SK-N-MC (cell line): ENCODE results near the gene SPIN1.

Source experiments
- DNase-seq: peaks from one replicate; pipeline ENCODE4 v3.0.0-alpha.2; 2011; ENCODE audit warnings: low read depth, low spot score
- H3K27ac ChIP-seq: fragments of 200-600 bp; sonication (generic); 2 replicates; pipeline ENCODE4 v1.5.1; 2016; ENCODE audit warnings: mixed run types
- H3K36me3 ChIP-seq: fragments of 200-600 bp; sonication (generic); 2 replicates; pipeline ENCODE4 v1.6.1; 2017; ENCODE audit warnings: antibody characterized with exemption, low read length, mixed read lengths; ENCODE audit not compliant: insufficient read depth
- H3K4me3 ChIP-seq: fragments of 200-600 bp; sonication (generic); 2 replicates; pipeline ENCODE4 v1.5.1; 2016
- H3K9ac ChIP-seq: fragments of 200-600 bp; sonication (generic); 2 replicates; pipeline ENCODE4 v1.8.0; 2017; ENCODE audit warnings: mixed run types, mixed read lengths; ENCODE audit not compliant: insufficient read length
- H3K9me3 ChIP-seq: fragments of 200-600 bp; sonication (generic); 2 replicates; pipeline ENCODE4 v1.6.1; 2017; ENCODE audit warnings: low read depth, mild to moderate bottlenecking, antibody characterized with exemption, low read length, moderate library complexity, mixed read lengths
- EZH2 ChIP-seq: fragments of 200-600 bp; sonication (generic); IDR thresholded peaks from one replicate; pipeline ENCODE4 v1.6.1; 2017; ENCODE audit warnings: antibody characterized with exemption
- FOXP2 ChIP-seq: optimal IDR thresholded peaks from 2 replicates; pipeline ENCODE3; 2011; ENCODE audit warnings: mild to moderate bottlenecking, moderate library complexity; ENCODE audit not compliant: insufficient read depth; ENCODE audit errors: extremely low read length, control extremely low read depth
- POLR2AphosphoS5 ChIP-seq: IDR thresholded peaks from 2 replicates; pipeline ENCODE4 v1.6.1; 2012; ENCODE audit warnings: mild to moderate bottlenecking, low read depth, low read length, borderline replicate concordance

SPIN1 gene

DNA sequence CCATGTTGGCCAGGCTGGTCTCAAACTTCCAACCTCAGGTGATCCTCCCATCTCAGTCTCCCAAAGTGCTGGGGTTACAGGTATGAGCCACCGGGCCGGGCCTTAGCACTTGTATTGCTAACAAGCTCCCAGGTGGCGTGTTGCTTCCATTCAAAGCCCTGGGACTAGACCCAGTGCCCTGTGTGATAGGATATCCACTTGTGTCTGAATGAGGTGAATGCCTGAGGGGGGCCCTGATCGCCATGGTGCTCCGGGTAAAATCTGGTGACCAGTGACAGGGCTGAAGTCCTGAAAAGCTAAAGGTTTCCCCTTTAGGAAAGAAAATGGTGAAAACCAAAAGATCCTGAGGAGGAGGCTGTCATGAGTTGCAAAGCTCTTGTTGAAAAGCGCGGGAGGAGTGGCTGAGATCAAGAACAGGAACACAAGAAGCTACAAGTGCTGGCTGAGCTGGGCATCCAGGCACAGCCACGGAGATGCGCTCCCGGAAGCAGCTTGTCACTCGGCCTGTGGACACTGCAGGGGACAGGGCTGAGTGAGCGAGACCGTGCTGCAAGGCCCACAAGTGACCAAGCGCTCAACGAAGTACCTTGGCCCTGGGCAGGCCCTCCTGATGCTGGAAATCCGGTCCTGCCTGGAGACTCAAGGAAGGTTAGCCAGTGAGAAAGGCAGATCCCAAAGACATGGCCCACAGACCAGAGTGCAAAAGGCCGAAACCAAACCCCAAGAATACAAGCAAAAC is 106.9 kb downstream of the SPIN1 start:
- no peak overlapping the region for H3K9ac ChIP-seq
- no peak for TF ChIP-seq FOXP2
- TF ChIP-seq POLR2AphosphoS5, result no peak
- TF ChIP-seq EZH2, result no peak
- H3K36me3 ChIP-seq, result no peaks in the 10 kb centered on the region
- no peak overlapping the region for H3K27ac ChIP-seq
- no peak overlapping the region for H3K4me3 ChIP-seq
- no peaks in the 10 kb centered on the region for H3K9me3 ChIP-seq
- DNase-seq, result no peak

DNA sequence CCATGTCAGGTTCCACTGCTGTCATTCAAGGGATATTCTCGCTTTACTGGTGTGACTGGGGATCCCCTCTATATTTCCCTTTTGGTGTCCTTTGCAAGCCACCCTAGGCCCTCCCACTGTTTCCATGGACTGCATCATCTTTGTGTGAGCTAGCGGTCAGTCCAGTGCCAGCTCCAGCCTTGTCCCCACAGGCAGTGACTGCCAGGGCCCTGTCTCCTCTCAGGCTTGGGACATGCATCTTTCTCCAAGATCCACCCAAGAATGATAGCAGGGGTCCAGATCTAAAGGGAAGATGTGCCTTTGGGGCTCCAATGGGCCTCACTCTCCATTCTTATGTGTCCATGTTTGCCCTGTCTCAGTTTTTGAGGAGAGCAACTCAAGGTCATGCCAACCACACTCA is 109.0 kb downstream of the SPIN1 start:
- no peak overlapping the region for H3K4me3 ChIP-seq
- no peak for DNase-seq
- no peak for TF ChIP-seq POLR2AphosphoS5
- TF ChIP-seq EZH2, result no peak
- no peak for TF ChIP-seq FOXP2
- H3K36me3 ChIP-seq, result no peaks in the 10 kb centered on the region
- H3K9me3 ChIP-seq, result no peaks in the 10 kb centered on the region
- no peak overlapping the region for H3K9ac ChIP-seq
- no peak overlapping the region for H3K27ac ChIP-seq

DNA sequence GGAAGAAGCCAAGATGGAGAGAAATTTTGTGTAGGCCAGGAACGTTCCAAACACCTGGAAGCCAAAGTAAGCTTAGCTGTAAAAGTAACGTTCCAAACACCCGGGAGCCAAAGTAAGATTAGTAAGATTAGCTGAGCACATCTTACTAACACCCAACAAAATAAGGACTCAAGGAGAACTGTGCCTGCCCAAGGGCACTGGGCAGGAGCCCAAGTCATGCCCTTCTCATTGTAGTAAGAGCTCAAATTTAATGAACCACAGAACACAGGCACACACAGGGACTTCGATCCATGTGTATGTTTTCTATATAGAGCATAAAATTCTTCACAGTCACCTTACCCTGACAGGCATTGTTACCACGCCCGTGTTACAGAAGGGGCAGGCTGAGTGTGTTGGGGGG is 110.6 kb downstream of the SPIN1 start:
- DNase-seq, result no peak
- Histone ChIP-seq H3K9me3 (no peaks in the 10 kb centered on the region), H3K4me3 (no peak overlapping the region), H3K9ac (no peak overlapping the region), H3K27ac (no peak overlapping the region), H3K36me3 (no peaks in the 10 kb centered on the region)
- TF ChIP-seq POLR2AphosphoS5 (no peak), FOXP2 (no peak), EZH2 (no peak)

DNA sequence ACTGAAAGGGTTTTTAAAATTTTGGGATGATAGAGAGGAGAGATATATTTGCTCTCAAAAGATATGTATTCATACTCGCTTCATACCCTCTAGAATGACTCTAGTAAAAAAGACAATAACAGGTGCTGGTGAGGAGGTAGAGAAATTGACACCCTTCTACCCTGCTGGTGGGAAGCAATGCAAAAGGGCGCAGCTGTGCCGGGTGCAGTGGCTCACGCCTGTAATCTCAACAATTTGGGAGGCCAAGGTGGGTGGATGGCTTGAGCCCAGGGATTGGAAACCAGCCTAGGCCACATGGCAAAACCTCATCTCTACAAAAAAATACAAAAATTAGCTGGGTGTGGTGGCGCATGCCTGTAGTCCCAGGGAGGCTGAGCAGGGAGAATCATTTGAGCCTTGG is 112.8 kb downstream of the SPIN1 start:
- DNase-seq, result no peak
- Histone ChIP-seq H3K36me3 (no peaks in the 10 kb centered on the region), H3K4me3 (no peak overlapping the region), H3K9ac (no peak overlapping the region), H3K9me3 (no peaks in the 10 kb centered on the region), H3K27ac (no peak overlapping the region)
- no peak for TF ChIP-seq EZH2
- no peak for TF ChIP-seq FOXP2
- no peak for TF ChIP-seq POLR2AphosphoS5

DNA sequence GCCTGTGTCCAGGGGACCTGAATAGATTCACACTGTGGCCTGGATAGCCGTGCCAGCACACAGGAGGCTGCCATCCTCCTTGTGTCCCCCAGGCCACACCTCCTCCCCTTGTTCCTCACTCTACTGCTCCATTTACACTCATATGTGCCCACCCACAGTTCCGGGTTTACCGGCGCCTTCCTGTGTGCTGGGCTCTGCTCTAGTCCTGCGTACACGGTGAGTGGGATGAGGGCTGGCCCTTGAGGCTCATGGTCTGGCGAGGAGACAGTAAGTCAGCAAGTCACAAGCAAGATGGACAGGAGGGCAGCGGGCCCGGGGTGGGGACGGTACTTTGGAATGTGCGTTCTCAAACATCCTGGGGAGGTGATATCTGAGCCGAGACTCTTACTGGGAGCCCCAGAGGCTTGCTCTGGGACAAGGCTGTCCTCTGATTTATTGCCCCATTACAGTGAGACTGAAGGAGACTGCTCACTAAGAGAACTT is 114.3 kb downstream of the SPIN1 start:
- DNase-seq, result no peak
- Histone ChIP-seq H3K4me3 (no peak overlapping the region), H3K9ac (no peak overlapping the region), H3K36me3 (no peaks in the 10 kb centered on the region), H3K27ac (no peak overlapping the region), H3K9me3 (no peaks in the 10 kb centered on the region)
- TF ChIP-seq POLR2AphosphoS5 (no peak), FOXP2 (no peak), EZH2 (no peak)

DNA sequence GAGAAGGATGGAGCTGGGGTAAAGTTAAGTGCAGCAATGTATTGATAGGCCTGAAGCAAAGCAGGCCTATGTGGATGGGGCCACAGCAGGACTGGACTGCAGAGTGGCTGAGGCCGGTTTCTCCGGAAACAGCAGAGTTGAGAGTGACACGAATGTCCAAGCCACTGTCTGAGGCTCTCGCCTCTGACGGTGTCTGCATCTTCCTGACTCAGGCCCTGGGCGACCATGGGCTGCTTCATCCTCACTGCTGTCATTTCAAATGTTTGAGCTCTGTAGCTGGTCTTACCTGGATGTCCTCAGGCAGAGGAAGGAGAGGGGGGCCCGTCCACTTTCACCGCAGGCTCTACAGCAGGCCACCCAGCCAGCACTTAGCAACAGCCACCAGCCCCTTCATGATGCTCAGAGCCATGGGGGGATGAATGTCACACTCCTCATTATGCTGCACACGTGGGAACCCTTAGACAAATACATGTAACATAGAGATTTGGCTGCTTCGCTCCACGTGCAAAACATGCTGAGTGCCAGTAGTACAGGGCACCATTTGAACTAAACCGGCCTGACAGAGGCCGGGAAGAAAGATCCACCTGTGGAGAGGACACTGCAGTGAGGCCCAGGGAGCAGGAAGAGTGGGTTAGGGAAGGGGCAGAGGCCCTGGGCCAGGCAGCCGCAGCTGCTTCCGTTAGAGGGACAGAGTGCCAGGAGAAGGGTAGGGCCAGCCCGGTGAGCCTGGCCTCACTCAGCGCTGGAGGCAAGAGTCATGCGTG is 115.0 kb downstream of the SPIN1 start:
- TF ChIP-seq EZH2, result no peak
- no peak for TF ChIP-seq FOXP2
- no peak for DNase-seq
- no peaks in the 10 kb centered on the region for H3K9me3 ChIP-seq
- H3K4me3 ChIP-seq, result no peak overlapping the region
- no peak overlapping the region for H3K27ac ChIP-seq
- no peak overlapping the region for H3K9ac ChIP-seq
- H3K36me3 ChIP-seq, result no peaks in the 10 kb centered on the region

DNA sequence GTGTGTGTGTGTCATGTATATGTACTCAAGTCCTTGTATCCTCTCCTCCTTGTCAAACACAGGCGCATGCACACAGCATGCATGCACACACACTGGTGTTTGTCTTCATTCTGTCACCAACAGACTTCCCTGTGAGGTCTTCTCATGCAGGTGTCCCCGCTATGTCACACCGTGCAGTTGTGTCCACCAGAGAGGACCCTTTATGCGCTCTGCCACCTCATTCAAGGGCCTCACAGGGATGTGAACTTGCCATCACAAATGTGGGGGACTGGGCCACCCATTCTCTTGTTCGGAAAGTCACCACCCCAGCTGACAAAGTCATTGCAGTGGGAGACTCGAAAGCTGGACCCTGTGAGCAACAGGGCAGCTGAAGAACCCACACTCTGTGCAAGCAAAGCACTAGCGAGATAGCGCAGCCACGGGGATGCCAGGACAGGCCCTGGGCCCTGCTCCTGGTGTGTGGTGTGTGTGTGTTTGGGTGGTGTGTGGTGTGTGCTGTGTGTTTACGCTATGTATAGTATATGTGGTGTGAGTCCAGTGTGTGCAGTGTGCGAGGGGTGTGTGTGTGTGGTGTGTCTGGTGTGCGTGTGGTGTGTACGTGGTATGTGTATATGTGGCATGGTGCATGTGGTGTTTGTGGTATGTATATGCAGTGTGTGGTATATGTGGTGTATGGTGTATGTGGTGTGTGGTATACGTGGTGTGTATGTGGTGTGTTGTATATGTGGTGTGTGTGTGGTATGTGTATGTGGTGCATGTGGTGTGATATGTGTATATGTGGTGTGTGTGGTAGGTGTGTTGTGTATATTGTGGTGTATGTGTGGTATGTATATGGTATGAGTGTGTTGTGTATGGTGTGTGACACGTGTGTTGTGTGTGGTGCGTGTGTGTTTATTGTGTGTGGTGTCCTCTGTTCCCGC is 115.9 kb downstream of the SPIN1 start:
- DNase-seq, result no peak
- TF ChIP-seq EZH2 (no peak), FOXP2 (no peak), POLR2AphosphoS5 (no peak)
- no peak overlapping the region for H3K9ac ChIP-seq

DNA sequence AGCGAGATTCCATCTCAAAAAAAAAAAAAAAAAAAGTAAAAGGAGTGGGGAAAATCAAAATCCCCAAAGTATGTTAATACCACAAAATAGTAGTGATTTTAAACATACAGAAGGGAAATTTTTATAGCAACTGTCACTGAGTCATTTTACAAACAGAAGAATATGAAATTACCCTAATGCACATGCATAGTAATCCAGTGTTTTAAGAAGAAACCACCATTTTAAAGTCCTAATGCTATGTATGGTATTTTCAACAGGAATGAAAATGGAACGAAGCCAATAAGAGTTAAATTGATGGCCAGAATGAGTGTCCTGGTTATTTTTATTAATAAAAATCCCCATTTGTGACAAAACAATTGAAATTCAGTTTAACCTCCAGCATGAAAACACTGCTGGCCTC is 120.1 kb downstream of the SPIN1 start:
- Histone ChIP-seq H3K4me3 (no peak overlapping the region), H3K9ac (no peak overlapping the region), H3K9me3 (no peaks in the 10 kb centered on the region), H3K36me3 (no peaks in the 10 kb centered on the region), H3K27ac (no peak overlapping the region)
- no peak for DNase-seq
- TF ChIP-seq POLR2AphosphoS5 (no peak), FOXP2 (no peak), EZH2 (no peak)

More for the DNA sequence above, 115.9 kb downstream of the SPIN1 start:
- no peaks in the 10 kb centered on the region for H3K36me3 ChIP-seq
- no peak overlapping the region for H3K4me3 ChIP-seq
- no peaks in the 10 kb centered on the region for H3K9me3 ChIP-seq
- no peak overlapping the region for H3K27ac ChIP-seq
